ENCODE results near the gene UROC1.

UROC1 gene

DNA sequence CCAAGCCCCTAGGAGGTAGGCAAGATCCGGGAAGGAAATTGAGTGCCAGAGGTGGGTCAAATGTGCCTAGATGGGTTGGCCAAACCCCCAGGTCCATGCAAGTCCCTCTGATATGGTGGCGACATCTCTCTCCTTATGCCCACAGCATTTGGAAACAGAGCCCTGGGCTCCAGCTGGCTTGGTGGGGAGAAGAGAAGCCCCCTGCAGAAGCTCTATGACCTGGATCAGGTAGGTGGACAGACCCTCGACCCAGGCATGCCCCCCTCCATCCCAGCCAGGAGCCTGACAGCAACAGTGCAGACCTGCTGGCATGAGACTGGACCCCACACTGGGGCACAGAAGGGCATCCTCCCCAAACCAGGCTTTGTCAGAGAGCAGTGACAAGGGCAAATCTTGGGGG lies 18.6 kb upstream of the UROC1 start:
- TF ChIP-seq TAF1 (IDR thresholded peaks at IDR 0.05; ENCODE audit: borderline replicate concordance, insufficient read depth, low read length), result no peak

DNA sequence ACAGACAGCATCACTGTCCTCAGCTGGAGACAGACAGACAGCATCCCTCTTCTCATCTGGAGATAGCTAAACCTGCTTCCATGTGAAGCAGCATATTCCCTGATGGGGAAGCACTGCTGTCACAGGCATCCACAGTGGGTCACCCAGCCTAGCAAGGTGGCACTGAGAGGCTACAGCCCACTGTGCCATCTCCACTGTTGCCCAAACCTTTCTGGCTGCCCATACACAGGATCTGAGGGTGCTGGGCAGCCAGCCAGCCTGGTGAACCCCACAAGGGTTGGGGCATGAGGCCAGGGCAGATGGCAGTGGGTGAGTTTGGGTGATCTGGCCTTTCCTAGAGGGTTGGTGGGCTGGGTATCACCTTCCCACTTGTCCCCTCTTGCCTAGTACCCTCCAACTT lies 18.1 kb upstream of the UROC1 start:
- TF ChIP-seq, protein P1, sequence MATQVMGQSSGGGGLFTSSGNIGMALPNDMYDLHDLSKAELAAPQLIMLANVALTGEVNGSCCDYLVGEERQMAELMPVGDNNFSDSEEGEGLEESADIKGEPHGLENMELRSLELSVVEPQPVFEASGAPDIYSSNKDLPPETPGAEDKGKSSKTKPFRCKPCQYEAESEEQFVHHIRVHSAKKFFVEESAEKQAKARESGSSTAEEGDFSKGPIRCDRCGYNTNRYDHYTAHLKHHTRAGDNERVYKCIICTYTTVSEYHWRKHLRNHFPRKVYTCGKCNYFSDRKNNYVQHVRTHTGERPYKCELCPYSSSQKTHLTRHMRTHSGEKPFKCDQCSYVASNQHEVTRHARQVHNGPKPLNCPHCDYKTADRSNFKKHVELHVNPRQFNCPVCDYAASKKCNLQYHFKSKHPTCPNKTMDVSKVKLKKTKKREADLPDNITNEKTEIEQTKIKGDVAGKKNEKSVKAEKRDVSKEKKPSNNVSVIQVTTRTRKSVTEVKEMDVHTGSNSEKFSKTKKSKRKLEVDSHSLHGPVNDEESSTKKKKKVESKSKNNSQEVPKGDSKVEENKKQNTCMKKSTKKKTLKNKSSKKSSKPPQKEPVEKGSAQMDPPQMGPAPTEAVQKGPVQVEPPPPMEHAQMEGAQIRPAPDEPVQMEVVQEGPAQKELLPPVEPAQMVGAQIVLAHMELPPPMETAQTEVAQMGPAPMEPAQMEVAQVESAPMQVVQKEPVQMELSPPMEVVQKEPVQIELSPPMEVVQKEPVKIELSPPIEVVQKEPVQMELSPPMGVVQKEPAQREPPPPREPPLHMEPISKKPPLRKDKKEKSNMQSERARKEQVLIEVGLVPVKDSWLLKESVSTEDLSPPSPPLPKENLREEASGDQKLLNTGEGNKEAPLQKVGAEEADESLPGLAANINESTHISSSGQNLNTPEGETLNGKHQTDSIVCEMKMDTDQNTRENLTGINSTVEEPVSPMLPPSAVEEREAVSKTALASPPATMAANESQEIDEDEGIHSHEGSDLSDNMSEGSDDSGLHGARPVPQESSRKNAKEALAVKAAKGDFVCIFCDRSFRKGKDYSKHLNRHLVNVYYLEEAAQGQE (IDR thresholded peaks at IDR 0.05; ENCODE audit: insufficient read depth in 1 of 2, low read depth in 2 of 2, low read length in 2 of 2), result no peak

DNA sequence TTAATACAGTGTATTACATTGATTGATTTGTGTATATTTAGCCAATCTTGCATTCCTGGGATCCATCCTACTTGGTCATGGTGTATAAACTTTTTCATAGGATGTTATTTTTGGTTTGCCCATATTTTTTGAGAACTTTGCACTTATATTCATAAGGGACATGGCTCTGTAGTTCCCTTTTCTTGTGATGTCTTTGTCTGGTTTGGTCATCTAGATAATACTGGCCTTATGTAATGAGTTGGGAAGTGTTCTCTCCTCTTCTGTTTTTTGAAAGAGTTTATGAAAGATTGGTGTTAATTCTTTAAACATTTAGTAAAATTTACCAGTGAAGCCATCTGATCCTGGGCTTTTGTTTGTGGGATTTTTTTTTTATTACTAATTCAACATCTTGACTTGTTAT lies 15.9 kb upstream of the UROC1 start:
- TF ChIP-seq TAF1 (IDR thresholded peaks at IDR 0.05; ENCODE audit: borderline replicate concordance, insufficient read depth, low read length) (no peak), POLR2AphosphoS5 (IDR thresholded peaks at IDR 0.05; ENCODE audit: low read depth, low read length) (no peak), FOXP2 (optimal IDR thresholded peaks at IDR 0.05; ENCODE audit: borderline replicate concordance, extremely low read depth, extremely low read length, insufficient read depth) (no peak), SIN3A (IDR thresholded peaks at IDR 0.05; ENCODE audit: borderline replicate concordance, insufficient read depth, low read length) (no peak)
- TF ChIP-seq, protein P1 (IDR thresholded peaks at IDR 0.05; ENCODE audit: insufficient read depth in 1 of 2, low read depth in 2 of 2, low read length in 2 of 2), result no peak

DNA sequence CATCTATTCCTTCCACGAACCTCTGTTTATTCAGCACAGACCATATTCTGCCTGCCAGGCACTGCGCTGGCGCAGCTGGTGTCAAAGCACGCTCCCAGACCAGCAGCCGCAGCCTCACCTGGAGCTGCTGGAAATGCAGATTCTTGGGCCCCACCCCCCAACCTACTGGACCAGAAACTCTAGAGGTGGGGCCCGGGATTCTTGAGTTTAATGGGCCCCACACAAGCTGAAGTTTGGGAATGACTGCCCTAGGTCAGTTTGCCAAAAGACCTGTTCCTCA lies 13.4 kb upstream of the UROC1 start:
- TF ChIP-seq SIN3A (IDR thresholded peaks at IDR 0.05; ENCODE audit: borderline replicate concordance, insufficient read depth, low read length) (no peak), FOXP2 (optimal IDR thresholded peaks at IDR 0.05; ENCODE audit: borderline replicate concordance, extremely low read depth, extremely low read length, insufficient read depth) (no peak), POLR2AphosphoS5 (IDR thresholded peaks at IDR 0.05; ENCODE audit: low read depth, low read length) (no peak)

DNA sequence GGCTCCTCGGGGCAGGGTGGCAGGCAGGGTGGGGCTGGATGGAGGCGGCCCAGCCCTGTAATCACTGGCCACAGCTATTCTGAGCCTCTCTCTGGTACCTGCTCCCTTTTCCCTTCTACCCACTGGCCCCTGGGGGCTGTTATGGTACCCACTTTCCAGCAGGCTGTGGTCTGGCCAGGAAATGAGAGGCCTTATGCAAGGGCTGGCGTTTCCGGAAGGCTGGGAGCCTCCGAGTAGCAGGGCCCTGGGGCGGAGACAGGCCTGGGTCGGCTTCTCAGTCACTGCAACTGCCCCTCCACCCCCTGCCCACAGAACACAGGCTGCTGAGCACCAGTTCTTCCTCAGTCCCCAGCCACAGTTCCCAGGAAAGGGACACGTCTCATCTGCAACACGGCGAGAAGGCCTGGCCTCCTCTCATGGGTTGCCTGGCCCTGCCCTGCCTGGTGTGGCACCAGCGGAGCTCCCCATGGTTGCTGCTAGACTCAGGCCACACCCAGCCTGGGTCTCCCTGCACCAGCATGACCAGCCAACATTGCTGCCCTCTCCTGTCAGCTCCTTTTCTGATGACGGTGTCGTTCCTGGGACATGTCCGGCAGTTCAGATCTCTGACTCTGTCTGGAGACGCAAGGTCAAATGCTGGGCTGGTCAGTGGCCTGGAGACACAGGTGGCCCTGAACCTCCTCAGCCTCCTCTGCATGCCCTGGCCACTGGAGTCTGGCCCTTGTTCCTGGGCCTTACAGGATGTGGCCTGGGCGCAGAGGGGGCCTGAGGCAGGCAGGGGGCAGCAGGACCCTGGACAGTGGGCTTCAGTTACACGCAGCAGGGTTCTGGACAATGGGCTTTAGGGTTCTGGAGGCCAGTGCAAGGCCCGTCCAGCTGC lies 12.8 kb upstream of the UROC1 start:
- TF ChIP-seq POLR2AphosphoS5 (IDR thresholded peaks at IDR 0.05; ENCODE audit: low read depth, low read length), result no peak
- TF ChIP-seq, protein P1 (IDR thresholded peaks at IDR 0.05; ENCODE audit: insufficient read depth in 1 of 2, low read depth in 2 of 2, low read length in 2 of 2), result 0 out of 4 replicates have a peak, but pooled peaks of 1 of the 2 experiments have one; percentile 25

DNA sequence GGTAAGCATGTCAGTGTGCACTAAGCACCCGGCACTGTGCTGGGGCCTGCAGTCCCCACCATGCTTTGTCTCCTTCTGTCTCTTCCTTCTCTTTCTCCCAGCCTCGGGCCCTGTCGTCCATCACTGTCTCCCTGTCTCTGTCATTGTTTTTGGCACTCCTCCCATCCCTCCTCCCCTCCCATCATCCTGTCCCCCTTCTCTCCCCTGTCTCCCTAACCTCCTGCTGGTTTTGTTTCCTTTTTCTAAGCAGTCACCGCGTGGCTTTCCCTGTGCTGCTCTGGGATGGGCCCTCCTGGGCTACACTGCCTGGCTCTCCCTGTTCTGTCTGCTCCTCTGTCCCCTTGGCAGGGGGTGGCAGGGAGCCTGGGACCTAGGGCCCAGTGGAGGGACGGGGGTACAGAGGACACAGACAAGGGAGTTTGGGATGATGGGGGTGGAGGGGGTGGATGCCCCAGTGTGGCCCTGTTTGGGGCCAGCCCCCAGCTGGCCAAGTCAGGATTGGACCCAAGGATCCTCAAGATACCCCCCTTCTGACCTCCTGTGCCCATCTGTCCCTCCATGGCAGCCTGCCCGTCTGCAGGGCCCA lies 12.1 kb upstream of the UROC1 start:
- no peak for TF ChIP-seq SIN3A (IDR thresholded peaks at IDR 0.05; ENCODE audit: borderline replicate concordance, insufficient read depth, low read length)
- no peak for TF ChIP-seq FOXP2 (optimal IDR thresholded peaks at IDR 0.05; ENCODE audit: borderline replicate concordance, extremely low read depth, extremely low read length, insufficient read depth)

Measured in PFSK-1 (cell line).